HepG2 (cell line): Measurements from ENCODE around the gene GAN.

Experiments
- CERS6 ChIP-seq: sonication (generic); formaldehyde crosslinking; IDR thresholded peaks from 2 replicates; pipeline ENCODE4 v1.5.0; 2020; ENCODE audit warnings: missing genetic modification reagents
- E2F1 ChIP-seq: sonication (generic); formaldehyde crosslinking; IDR thresholded peaks from 2 replicates; pipeline ENCODE4 v1.5.0; 2020; ENCODE audit warnings: missing genetic modification reagents
- HOXD1 ChIP-seq: sonication (generic); formaldehyde crosslinking; IDR thresholded peaks from 2 replicates; pipeline ENCODE4 v1.5.0; 2020; ENCODE audit warnings: missing genetic modification reagents
- KDM3A ChIP-seq: IDR thresholded peaks from 2 replicates; pipeline ENCODE4 v1.6.1; 2018; ENCODE audit warnings: low read depth, missing compliant biosample characterization
- RAD21 ChIP-seq: fragments of 450-650 bp; formaldehyde crosslinking; IDR thresholded peaks from 2 replicates; pipeline ENCODE4 v1.5.0; 2020; ENCODE audit warnings: mild to moderate bottlenecking
- SETDB1 ChIP-seq: sonication (generic); formaldehyde crosslinking; IDR thresholded peaks from 2 replicates; pipeline ENCODE4 v1.5.1; 2020; ENCODE audit warnings: missing genetic modification reagents, mild to moderate bottlenecking, borderline replicate concordance
- TAF1 ChIP-seq: sonication (generic); formaldehyde crosslinking; IDR thresholded peaks from 2 replicates; pipeline ENCODE4 v1.4.0; 2020; ENCODE audit warnings: missing genetic modification reagents
- ZBTB10 ChIP-seq: sonication (generic); formaldehyde crosslinking; IDR thresholded peaks from 2 replicates; pipeline ENCODE4 v1.4.0; 2020; ENCODE audit warnings: missing genetic modification reagents, borderline replicate concordance
- ZNF124 ChIP-seq: sonication (generic); formaldehyde crosslinking; IDR thresholded peaks from 2 replicates; pipeline ENCODE4 v1.4.0; 2020; ENCODE audit warnings: missing genetic modification reagents
- ZNF644 ChIP-seq: IDR thresholded peaks from 2 replicates; pipeline ENCODE4 v1.6.1; 2016; ENCODE audit warnings: low read depth
- ZSCAN20 ChIP-seq: sonication (generic); formaldehyde crosslinking; IDR thresholded peaks from 2 replicates; pipeline ENCODE4 v1.4.0; 2020; ENCODE audit warnings: missing genetic modification reagents, mild to moderate bottlenecking, borderline replicate concordance

GRCh38 chr16:81416749-81417148, 102.0 kb downstream of the GAN start:
- TF ChIP-seq ZNF644 (CRISPR knock-in tag) (no peak), HOXD1 (CRISPR knock-in tag) (no peak), ZNF124 (CRISPR knock-in tag) (no peak), TAF1 (CRISPR knock-in tag) (no peak), KDM3A (CRISPR knock-in tag) (no peak), CERS6 (CRISPR knock-in tag) (no peak), ZBTB10 (CRISPR knock-in tag) (no peak), ZSCAN20 (no peak), SETDB1 (CRISPR knock-in tag) (no peak), E2F1 (CRISPR knock-in tag) (no peak), RAD21 (no peak)
